HL-60/S4 treated with phorbol 12-myristate 13-acetate at 8.2 ng/mL for 4 days and 3 days (cell line): ENCODE results near the gene SELENOF.
"Not testable (repeated sequence)": the region's sequence is repeated elsewhere in the genome, so short reads cannot be mapped to it uniquely, and the experiment has no call there.

ENCODE experiments used
- in situ Hi-C: fragments of 300-500 bp; cut with MboI; formaldehyde crosslinking; loops from 2 replicates; pipeline ENCODE4 v1.15.0; 2022; ENCODE audit warnings: low sequenced_read_pairs

SELENOF gene

GRCh38 chr1:86821956-86822355 is 92.0 kb downstream of the SELENOF start:
- in situ Hi-C loops: no loop called here

GRCh38 chr1:86819970-86820369 is 94.0 kb downstream of the SELENOF start:
- in situ Hi-C loops: not testable (repeated sequence)

DNA sequence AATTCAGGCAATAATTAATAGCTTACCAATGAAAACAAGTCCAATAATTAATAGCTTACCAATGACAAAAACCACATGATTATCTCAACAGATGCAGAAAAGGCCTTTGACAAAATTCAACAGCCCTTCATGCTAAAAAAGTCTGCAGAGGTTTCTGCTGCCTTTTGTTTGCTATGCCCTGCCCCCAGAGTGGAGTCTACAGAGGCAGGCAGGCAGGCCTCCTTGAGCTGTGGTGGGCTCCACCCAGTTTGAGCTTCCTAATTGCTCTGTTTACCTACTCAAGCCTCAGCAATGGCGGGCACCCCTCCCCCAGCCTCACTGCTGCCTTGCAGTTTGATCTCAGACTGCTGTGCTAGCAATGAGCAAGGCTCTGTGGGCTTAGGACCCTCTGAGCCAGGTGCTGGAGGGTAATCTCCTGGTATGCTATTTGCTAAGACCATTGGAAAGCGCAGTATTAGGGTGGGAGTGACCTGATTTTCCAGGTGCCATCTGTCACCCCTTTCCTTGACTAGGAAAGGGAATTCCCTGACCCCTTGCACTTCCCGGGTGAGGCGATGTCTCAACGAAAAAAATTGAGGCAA is 96.6 kb downstream of the SELENOF start:
- in situ Hi-C loops: not testable (repeated sequence)

DNA sequence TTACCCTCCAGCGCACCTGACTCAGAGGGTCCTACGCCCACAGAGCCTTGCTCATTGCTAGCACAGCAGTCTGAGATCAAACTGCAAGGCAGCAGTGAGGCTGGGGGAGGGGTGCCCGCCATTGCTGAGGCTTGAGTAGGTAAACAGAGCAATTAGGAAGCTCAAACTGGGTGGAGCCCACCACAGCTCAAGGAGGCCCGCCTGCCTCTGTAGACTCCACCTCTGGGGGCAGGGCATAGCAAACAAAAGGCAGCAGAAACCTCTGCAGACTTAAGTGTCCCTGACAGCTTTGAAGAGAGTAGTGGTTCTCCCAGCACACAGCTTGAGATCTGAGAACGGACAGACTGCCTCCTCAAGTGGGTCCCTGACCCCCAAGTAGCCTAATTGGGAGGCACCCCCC is 99.8 kb downstream of the SELENOF start:
- in situ Hi-C loops: not testable (repeated sequence)
